Epithelial cell of esophagus (primary cell): ENCODE results near the gene MYB.
"Not testable (repeated sequence)": the region's sequence is repeated elsewhere in the genome, so short reads cannot be mapped to it uniquely, and the experiment has no call there.

ENCODE experiments used
- DNase-seq: peaks from one replicate; pipeline ENCODE4 v3.0.0; 2010; ENCODE audit warnings: low read depth
- H3K4me3 ChIP-seq: 2 replicates; pipeline ENCODE4 v1.5.1; 2011; ENCODE audit warnings: mild to moderate bottlenecking, low read length, control low read depth
- TF ChIP-seq, protein P1 (sequence below): IDR thresholded peaks from 2 replicates; pipeline ENCODE4 v1.5.1; 2011; ENCODE audit warnings: low read depth, mild to moderate bottlenecking, low read length, control low read depth, inconsistent platforms; ENCODE audit not compliant: insufficient read depth; ENCODE audit errors: missing control alignments

MYB gene

GRCh38 chr6:135235716-135236115 lies 54.6 kb downstream of the MYB start:
- TF ChIP-seq, protein P1, sequence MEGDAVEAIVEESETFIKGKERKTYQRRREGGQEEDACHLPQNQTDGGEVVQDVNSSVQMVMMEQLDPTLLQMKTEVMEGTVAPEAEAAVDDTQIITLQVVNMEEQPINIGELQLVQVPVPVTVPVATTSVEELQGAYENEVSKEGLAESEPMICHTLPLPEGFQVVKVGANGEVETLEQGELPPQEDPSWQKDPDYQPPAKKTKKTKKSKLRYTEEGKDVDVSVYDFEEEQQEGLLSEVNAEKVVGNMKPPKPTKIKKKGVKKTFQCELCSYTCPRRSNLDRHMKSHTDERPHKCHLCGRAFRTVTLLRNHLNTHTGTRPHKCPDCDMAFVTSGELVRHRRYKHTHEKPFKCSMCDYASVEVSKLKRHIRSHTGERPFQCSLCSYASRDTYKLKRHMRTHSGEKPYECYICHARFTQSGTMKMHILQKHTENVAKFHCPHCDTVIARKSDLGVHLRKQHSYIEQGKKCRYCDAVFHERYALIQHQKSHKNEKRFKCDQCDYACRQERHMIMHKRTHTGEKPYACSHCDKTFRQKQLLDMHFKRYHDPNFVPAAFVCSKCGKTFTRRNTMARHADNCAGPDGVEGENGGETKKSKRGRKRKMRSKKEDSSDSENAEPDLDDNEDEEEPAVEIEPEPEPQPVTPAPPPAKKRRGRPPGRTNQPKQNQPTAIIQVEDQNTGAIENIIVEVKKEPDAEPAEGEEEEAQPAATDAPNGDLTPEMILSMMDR, result no peak
- DNase-seq, result no peak

GRCh38 chr6:135236319-135236718 lies 55.2 kb downstream of the MYB start:
- no peak for DNase-seq
- no peak overlapping the region for H3K4me3 ChIP-seq
- TF ChIP-seq, protein P1, result no peak

More at GRCh38 chr6:135235716-135236115, 54.6 kb downstream of the MYB start:
- H3K4me3 ChIP-seq, result no peak overlapping the region

- TF ChIP-seq, protein P1, result no peak
- DNase-seq, result no peak
- no peak overlapping the region for H3K4me3 ChIP-seq
Measured at GRCh38 chr6:135236732-135237131, 55.6 kb downstream of the MYB start.

DNA sequence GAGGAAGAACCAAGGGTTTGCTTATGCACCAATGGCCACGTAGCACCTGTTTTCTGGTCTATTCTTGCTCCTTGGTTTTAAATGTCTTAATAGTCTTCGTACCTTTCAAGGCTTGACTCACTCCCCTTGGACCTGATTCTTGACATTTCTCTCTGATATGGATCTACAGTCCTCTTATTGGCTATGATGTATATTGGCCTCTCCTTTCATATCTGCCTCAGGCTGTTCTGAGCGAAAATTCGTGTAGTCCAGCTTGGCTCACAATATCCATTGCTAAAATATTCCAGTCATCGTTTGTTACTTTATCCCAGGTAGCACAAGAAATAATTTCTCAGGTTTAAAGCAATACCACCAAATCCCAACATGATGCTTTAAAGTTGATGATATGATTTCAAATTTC lies 59.6 kb downstream of the MYB start:
- TF ChIP-seq, protein P1, result no peak

DNA sequence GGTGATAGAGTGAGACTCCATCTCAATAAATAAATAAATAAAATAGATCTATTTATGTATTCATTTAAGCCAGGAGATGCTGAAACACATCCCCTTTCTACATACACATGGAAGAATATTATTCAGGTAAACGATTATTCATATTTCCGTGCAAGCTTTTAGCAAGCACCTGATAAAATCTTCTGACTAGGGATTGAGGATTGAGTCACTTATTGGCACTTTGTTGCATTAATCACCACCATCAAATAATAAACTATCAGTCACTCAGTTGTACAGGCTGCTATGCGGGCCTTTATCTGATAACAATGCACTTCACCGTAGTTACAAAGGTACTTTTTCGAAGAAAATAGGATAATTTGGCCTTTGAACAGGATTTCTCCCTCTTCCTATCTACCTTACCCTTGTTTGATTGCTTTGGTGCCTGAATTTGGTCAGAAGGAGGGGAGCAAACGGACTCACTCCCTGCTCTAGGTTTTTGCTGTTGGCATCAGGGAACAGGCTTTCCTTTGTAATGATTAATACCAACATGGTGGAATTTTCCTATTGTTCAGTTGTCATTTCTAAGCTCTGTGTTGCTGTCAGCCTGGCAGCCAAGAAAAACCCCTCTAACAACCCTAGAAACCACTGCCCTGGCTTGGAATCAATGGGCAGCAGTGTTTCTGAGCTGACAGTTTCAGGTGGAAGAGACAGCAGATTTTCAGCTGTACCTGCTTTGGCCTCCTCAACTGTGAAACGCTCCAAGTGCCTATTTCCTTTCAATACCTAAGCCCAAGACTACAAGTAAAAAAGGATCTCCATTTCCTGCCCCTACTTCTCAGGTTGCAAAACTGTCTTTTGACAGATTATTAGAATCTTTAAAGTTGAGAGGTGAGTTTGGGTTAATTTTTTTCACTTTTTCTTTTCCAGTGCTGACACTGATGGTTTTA lies 63.0 kb downstream of the MYB start:
- TF ChIP-seq, protein P1, result no peak
- DNase-seq, result peak; percentile 53
- no peak overlapping the region for H3K4me3 ChIP-seq

More for the DNA sequence above, 59.6 kb downstream of the MYB start:
- DNase-seq, result no peak
- no peak overlapping the region for H3K4me3 ChIP-seq

GRCh38 chr6:135244805-135245204 lies 63.7 kb downstream of the MYB start:
- no peak for DNase-seq
- no peak overlapping the region for H3K4me3 ChIP-seq
- TF ChIP-seq, protein P1, result no peak

GRCh38 chr6:135246412-135247012 lies 65.4 kb downstream of the MYB start:
- DNase-seq, H3K4me3 ChIP-seq: not testable (repeated sequence)
